ENCODE results near the gene NR6A1. TPM values are rescaled to one million over a fixed set of nuclear protein-coding genes. Genes with fewer than 3 reads are reported as not detected.

Gene NR6A1
- total RNA-seq, 2 donors from 2014 or later, result 0.71 to 4.6 TPM

GRCh38 chr9:124496075-124496449 is 275.0 kb downstream of the NR6A1 start:
- Histone ChIP-seq H3K27me3 (replicated peaks; ENCODE audit: insufficient read depth) (no peaks in the 10 kb centered on the region), H3K9me3 (no peaks in the 10 kb centered on the region), H3K27ac (no peak overlapping the region), H3K4me1 (ENCODE audit: control insufficient read depth in 1 of 2, low read depth in 2 of 2) (no peaks in the 10 kb centered on the region), H3K36me3 (no peaks in the 10 kb centered on the region), H3K4me3 (no peak overlapping the region)
- DNase-seq (ENCODE audit: low spot score) (no peak), ATAC-seq (ENCODE audit: insufficient number of reproducible peaks, low FRiP score, low read depth) (no peak)
- TF ChIP-seq CTCF (IDR thresholded peaks at IDR 0.05), result no peak

DNA sequence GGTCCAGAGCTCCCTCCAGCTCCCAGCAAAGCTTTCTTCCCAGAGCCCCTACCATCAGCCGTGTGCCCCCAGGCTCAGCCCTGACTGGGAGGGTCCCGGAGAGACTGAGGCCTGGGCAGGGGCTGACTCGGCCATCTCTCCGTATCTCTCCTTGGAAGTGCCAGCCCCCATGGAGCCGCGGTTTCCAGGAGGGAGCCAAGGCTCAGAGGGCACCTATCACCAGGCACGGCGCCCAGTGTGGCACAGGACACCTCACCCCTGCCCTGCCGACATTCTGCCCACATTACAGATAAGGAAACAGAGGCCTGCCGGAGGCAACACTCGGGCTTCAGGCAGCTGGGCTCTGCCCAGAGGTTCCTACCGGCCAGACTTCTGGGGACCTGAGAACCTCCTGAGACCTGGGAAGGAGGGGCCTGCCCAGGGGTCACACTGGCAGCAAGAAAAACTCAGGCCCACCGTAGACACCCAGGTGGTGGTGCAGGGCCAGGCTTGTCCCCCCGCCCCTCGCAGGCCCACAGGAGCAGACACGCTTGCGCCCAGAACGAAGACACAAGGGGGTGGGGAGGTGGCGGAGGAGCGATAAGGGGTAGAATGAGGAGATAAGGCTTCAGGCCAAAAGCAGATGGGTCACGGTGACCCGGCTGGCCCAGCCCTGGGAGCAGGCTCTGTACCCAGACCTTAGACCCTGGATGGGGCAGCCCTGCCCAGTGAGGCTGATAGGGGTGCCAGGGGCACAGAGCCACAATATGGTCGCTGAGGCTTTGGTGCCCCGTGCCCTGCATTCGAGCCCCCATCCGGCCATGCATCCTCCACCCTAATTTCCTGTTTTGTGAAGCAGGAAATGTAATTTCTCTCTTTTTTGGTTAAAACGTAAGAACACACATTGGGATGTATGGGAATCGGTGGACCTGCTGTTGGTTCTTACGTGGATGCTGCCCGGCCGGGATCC is 275.7 kb downstream of the NR6A1 start:
- no peaks in the 10 kb centered on the region for H3K27me3 ChIP-seq (replicated peaks; ENCODE audit: insufficient read depth)
- TF ChIP-seq CTCF (IDR thresholded peaks at IDR 0.05), result no peak
- ATAC-seq (ENCODE audit: insufficient number of reproducible peaks, low FRiP score, low read depth) (no peak), DNase-seq (ENCODE audit: low spot score) (no peak)
- no peak overlapping the region for H3K4me3 ChIP-seq
- H3K4me1 ChIP-seq (ENCODE audit: control insufficient read depth in 1 of 2, low read depth in 2 of 2), result no peaks in the 10 kb centered on the region
- no peaks in the 10 kb centered on the region for H3K36me3 ChIP-seq
- no peaks in the 10 kb centered on the region for H3K9me3 ChIP-seq
- no peak overlapping the region for H3K27ac ChIP-seq

- ATAC-seq (ENCODE audit: insufficient number of reproducible peaks, low FRiP score, low read depth) (no peak), DNase-seq (ENCODE audit: low spot score) (no peak)
- Histone ChIP-seq H3K27me3 (replicated peaks; ENCODE audit: insufficient read depth) (no peaks in the 10 kb centered on the region), H3K27ac (no peak overlapping the region), H3K4me3 (no peak overlapping the region), H3K9me3 (no peaks in the 10 kb centered on the region), H3K36me3 (no peaks in the 10 kb centered on the region), H3K4me1 (ENCODE audit: control insufficient read depth in 1 of 2, low read depth in 2 of 2) (no peaks in the 10 kb centered on the region)
- TF ChIP-seq CTCF (IDR thresholded peaks at IDR 0.05), result no peak
Observed at GRCh38 chr9:124493794-124494479, 277.2 kb downstream of the NR6A1 start.

DNA sequence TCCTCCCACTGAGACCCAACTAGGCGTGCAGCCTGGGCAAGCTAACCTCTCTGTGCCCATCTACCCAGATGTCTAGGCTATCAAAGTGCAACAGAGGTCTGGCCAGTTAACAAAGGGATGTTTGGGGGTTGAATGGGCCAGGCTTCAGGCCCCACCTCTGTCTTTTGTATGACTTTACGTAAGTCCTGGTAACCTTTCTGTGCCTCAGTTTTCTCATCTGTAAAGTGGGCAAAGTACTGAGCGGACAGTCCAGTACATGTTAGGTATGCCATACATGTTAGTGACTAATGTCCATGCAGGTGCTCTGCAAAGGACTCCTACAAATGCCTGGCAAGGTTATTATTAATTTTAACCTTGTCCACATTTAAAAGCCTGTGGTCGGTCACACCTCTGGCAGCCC is 277.9 kb downstream of the NR6A1 start:
- ATAC-seq (ENCODE audit: insufficient number of reproducible peaks, low FRiP score, low read depth) (no peak), DNase-seq (ENCODE audit: low spot score) (no peak)
- Histone ChIP-seq H3K9me3 (no peaks in the 10 kb centered on the region), H3K36me3 (no peaks in the 10 kb centered on the region), H3K27me3 (replicated peaks; ENCODE audit: insufficient read depth) (no peaks in the 10 kb centered on the region), H3K4me1 (ENCODE audit: control insufficient read depth in 1 of 2, low read depth in 2 of 2) (no peaks in the 10 kb centered on the region), H3K27ac (no peak overlapping the region), H3K4me3 (no peak overlapping the region)
- TF ChIP-seq CTCF (IDR thresholded peaks at IDR 0.05), result no peak

DNA sequence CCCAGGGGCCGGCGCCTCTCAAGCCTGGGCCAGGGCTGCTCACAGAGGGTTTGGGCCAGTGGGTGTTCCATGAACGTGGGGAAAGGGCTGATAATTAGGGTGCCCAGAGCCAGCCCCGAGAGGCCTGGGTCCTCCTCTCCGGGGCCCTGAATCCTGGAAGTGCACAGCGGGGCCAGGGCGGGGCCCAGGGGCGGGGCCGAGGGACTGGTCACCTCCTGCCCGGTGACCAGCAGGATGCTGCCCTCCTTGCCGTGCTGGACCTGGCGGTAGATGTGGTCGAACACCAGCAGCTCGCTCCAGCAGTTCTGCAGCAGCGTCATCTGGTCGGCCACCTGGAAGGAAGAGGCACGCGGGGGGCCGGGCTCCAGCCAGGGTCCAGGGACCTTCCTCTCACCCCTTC is 278.3 kb downstream of the NR6A1 start:
- no peak for TF ChIP-seq CTCF (IDR thresholded peaks at IDR 0.05)
- Histone ChIP-seq H3K9me3 (no peaks in the 10 kb centered on the region), H3K36me3 (no peaks in the 10 kb centered on the region), H3K27me3 (replicated peaks; ENCODE audit: insufficient read depth) (no peaks in the 10 kb centered on the region), H3K4me3 (no peak overlapping the region), H3K4me1 (ENCODE audit: control insufficient read depth in 1 of 2, low read depth in 2 of 2) (no peaks in the 10 kb centered on the region), H3K27ac (no peak overlapping the region)
- DNase-seq (ENCODE audit: low spot score) (no peak), ATAC-seq (ENCODE audit: insufficient number of reproducible peaks, low FRiP score, low read depth) (no peak)

Measured in thoracic aorta (tissue), 2 donors.